H1 (cell line): ENCODE measurements around the gene TLCD2. TPM values are rescaled to one million over a fixed set of nuclear protein-coding genes. Genes with fewer than 3 reads are reported as not detected.
"Not testable (repeated sequence)": the region's sequence is repeated elsewhere in the genome, so short reads cannot be mapped to it uniquely, and the experiment has no call there.

ENCODE experiments used
- CTCF ChIA-PET: fragments of 300-600 bp; sonication (Branson Sonifier 250); formaldehyde crosslinking; loops from one replicate; lab custom pipeline; 2021; ENCODE audit not compliant: partially characterized antibody; lab: Charles Lee
- POLR2A ChIA-PET: fragments of 300-600 bp; sonication (Branson Sonifier 250); formaldehyde crosslinking; loops from one replicate; lab custom pipeline; 2021; ENCODE audit warnings: inconsistent platforms; ENCODE audit not compliant: partially characterized antibody; lab: Charles Lee
- DNase-seq, 2 experiments: peaks; one replicate each; pipeline versions ENCODE4 v3.0.0 to v3.0.0-alpha.2; 2010 to 2022; ENCODE audit warnings: low spot score in 2 of 2, low read depth in 1 of 2, mixed read lengths in 1 of 2
- FAIRE-seq: peaks from 2 replicates; lab custom pipeline; 2011; peaks lifted over from hg19 to GRCh38; lab: Jason Lieb, UNC
- H2AFZ ChIP-seq: 2 replicates; pipeline ENCODE4 v1.8.1; 2012; ENCODE audit warnings: low read length, inconsistent platforms
- H2AK5ac ChIP-seq: 2 replicates; pipeline ENCODE4 v1.6.1; 2013; ENCODE audit warnings: low read depth, low read length
- H2BK120ac ChIP-seq: replicated peaks from 2 replicates; pipeline ENCODE3; 2013; ENCODE audit warnings: low read depth, low read length, inconsistent platforms
- H2BK12ac ChIP-seq: 2 replicates; pipeline ENCODE4 v1.6.1; 2013; ENCODE audit warnings: low read depth, low read length
- H2BK15ac ChIP-seq: 2 replicates; pipeline ENCODE4 v1.6.1; 2013; ENCODE audit warnings: low read length
- H2BK20ac ChIP-seq: 2 replicates; pipeline ENCODE4 v1.6.1; 2013; ENCODE audit warnings: low read length
- H2BK5ac ChIP-seq: 2 replicates; pipeline ENCODE4 v1.6.1; 2013; ENCODE audit warnings: low read depth, low read length
- H3K14ac ChIP-seq: 2 replicates; pipeline ENCODE4 v1.6.1; 2013; ENCODE audit warnings: inconsistent platforms; ENCODE audit not compliant: insufficient read length
- H3K18ac ChIP-seq: 2 replicates; pipeline ENCODE4 v1.6.1; 2013; ENCODE audit warnings: low read length; ENCODE audit errors: extremely low read depth
- H3K23ac ChIP-seq: 2 replicates; pipeline ENCODE4 v1.6.1; 2013; ENCODE audit warnings: inconsistent platforms; ENCODE audit not compliant: insufficient read length
- H3K23me2 ChIP-seq: 2 replicates; pipeline ENCODE4 v1.6.1; 2013; ENCODE audit warnings: low read depth, low read length
- H3K27ac ChIP-seq: 2 replicates; pipeline ENCODE4 v1.6.1; 2011; ENCODE audit warnings: low read depth, low read length, inconsistent platforms
- H3K27me3 ChIP-seq, 4 experiments: replicated peaks in 1 of 4; 1 replicate in 1 of 4; 2 replicates in 3 of 4; pipeline versions ENCODE4 v1.6.1 to v1.8.1; 2011 to 2013; ENCODE audit warnings: low read length in 3 of 4, mild to moderate bottlenecking in 3 of 4, inconsistent platforms in 2 of 4, mixed read lengths in 2 of 4, moderate library complexity in 1 of 4; ENCODE audit not compliant: control insufficient read depth in 3 of 4, insufficient read depth in 3 of 4; ENCODE audit errors: extremely low read depth in 1 of 4
- H3K36me3 ChIP-seq, 4 experiments: 2 replicates each; pipeline versions ENCODE4 v1.6.1 to v1.8.1; 2011 to 2013; ENCODE audit warnings: mild to moderate bottlenecking in 4 of 4, low read length in 3 of 4, moderate library complexity in 2 of 4, control low read depth in 1 of 4, inconsistent platforms in 1 of 4; ENCODE audit not compliant: insufficient read depth in 4 of 4, control insufficient read depth in 2 of 4
- H3K4ac ChIP-seq: replicated peaks from 2 replicates; pipeline ENCODE3; 2013; ENCODE audit warnings: low read length, low read depth, mixed read lengths, inconsistent platforms; ENCODE audit not compliant: insufficient read length
- H3K4me1 ChIP-seq, 4 experiments: replicated peaks in 1 of 4; 1 replicate in 1 of 4; 2 replicates in 3 of 4; pipeline versions ENCODE4 v1.6.1 to v1.8.1; 2011 to 2013; ENCODE audit warnings: low read length in 3 of 4, inconsistent platforms in 2 of 4, mixed read lengths in 1 of 4; ENCODE audit not compliant: insufficient read depth in 4 of 4, control insufficient read depth in 3 of 4
- H3K4me2 ChIP-seq, 2 experiments: 2 replicates each; pipeline versions ENCODE4 v1.6.1 to v1.8.1; 2011 to 2013; ENCODE audit warnings: low read depth in 2 of 2, low read length in 2 of 2, control low read depth in 1 of 2, inconsistent platforms in 1 of 2, mild to moderate bottlenecking in 1 of 2; ENCODE audit not compliant: insufficient read depth in 1 of 2
- H3K4me3 ChIP-seq, 4 experiments: fragments of 200-600, 300-600 bp in 1 of 4; sonication (generic), shearing (Covaris generic), sonication (Bioruptor Twin) in 1 of 4; 2 replicates each; pipeline versions ENCODE4 v1.5.1 to v1.8.1; 2011 to 2016; ENCODE audit warnings: low read length in 4 of 4, low read depth in 3 of 4, control low read depth in 2 of 4, inconsistent platforms in 2 of 4, mild to moderate bottlenecking in 2 of 4, mixed read lengths in 1 of 4, moderate library complexity in 1 of 4; ENCODE audit not compliant: insufficient read depth in 2 of 4; ENCODE audit errors: extremely low read depth in 1 of 4
- H3K56ac ChIP-seq: replicated peaks from 2 replicates; pipeline ENCODE3; 2013; ENCODE audit warnings: low read depth, mild to moderate bottlenecking, mixed read lengths, low read length, inconsistent platforms; ENCODE audit not compliant: insufficient read length
- H3K79me1 ChIP-seq: 2 replicates; pipeline ENCODE4 v1.6.1; 2013; ENCODE audit warnings: low read depth, low read length, control low read depth
- H3K79me2 ChIP-seq, 2 experiments: 2 replicates each; pipeline versions ENCODE4 v1.6.1 to v1.8.1; 2012 to 2013; ENCODE audit warnings: low read length in 2 of 2, mild to moderate bottlenecking in 2 of 2, inconsistent platforms in 1 of 2; ENCODE audit not compliant: insufficient read depth in 2 of 2, control insufficient read depth in 1 of 2
- H3K9ac ChIP-seq, 4 experiments: replicated peaks in 1 of 4; 1 replicate in 1 of 4; 2 replicates in 3 of 4; pipeline versions ENCODE4 v1.6.1 to v1.8.1; 2011 to 2013; ENCODE audit warnings: low read depth in 3 of 4, low read length in 3 of 4, control low read depth in 2 of 4, mild to moderate bottlenecking in 2 of 4, moderate library complexity in 2 of 4, inconsistent platforms in 1 of 4; ENCODE audit errors: extremely low read depth in 1 of 4
- H3K9me3 ChIP-seq, 2 experiments: 2 replicates each; pipeline versions ENCODE4 v1.6.1 to v1.8.1; 2012 to 2013; ENCODE audit warnings: mild to moderate bottlenecking in 2 of 2, moderate library complexity in 2 of 2, control low read depth in 1 of 2, inconsistent platforms in 1 of 2, low read depth in 1 of 2, low read length in 1 of 2, mixed read lengths in 1 of 2; ENCODE audit not compliant: insufficient read depth in 2 of 2
- H4K20me1 ChIP-seq, 2 experiments: replicated peaks in 1 of 2; 2 replicates each; pipeline versions ENCODE3 to v1.8.1; 2011 to 2013; ENCODE audit warnings: inconsistent platforms in 2 of 2, low read length in 2 of 2, mild to moderate bottlenecking in 1 of 2; ENCODE audit not compliant: insufficient read depth in 2 of 2, control insufficient read depth in 1 of 2
- H4K5ac ChIP-seq: 2 replicates; pipeline ENCODE4 v1.6.1; 2013; ENCODE audit warnings: low read length, low read depth, mixed read lengths, inconsistent platforms; ENCODE audit not compliant: insufficient read length
- H4K8ac ChIP-seq: 2 replicates; pipeline ENCODE4 v1.8.0; 2013; ENCODE audit warnings: mild to moderate bottlenecking, moderate library complexity, low read length, inconsistent platforms; ENCODE audit not compliant: insufficient read depth; ENCODE audit errors: extremely low read depth
- H4K91ac ChIP-seq: replicated peaks from 2 replicates; pipeline ENCODE3; 2013; ENCODE audit warnings: low read length, mixed read lengths, inconsistent platforms; ENCODE audit not compliant: insufficient read length
- WGBS, 2 experiments: shearing (Covaris generic) in 1 of 2; methylation state at CpG; one replicate each; pipeline versions ENCODE4 v1.1.6 to v1.1.7; 2013 to 2015; ENCODE audit warnings: low lambda C conversion rate in 2 of 2, mixed read lengths in 2 of 2, inconsistent platforms in 1 of 2, low coverage in 1 of 2, missing lambda C conversion rate in 1 of 2; ENCODE audit not compliant: insufficient replicate concordance in 2 of 2, insufficient coverage in 1 of 2, insufficient read length in 1 of 2; ENCODE audit errors: extremely low coverage in 1 of 2, missing lambda C conversion rate in 1 of 2; 5-methylcytosine and 5-hydroxymethylcytosine counted together
- polyA plus RNA-seq, 7 experiments: library from polyadenylated mRNA; depleted of rRNA in 3 of 7; stranded (reverse) in 5 of 7; unstranded in 2 of 7; fragments of >200 nt in 5 of 7; fragments of 200-250 nt in 2 of 7; gene quantifications; 1 replicate in 5 of 7; 2 replicates in 1 of 7; 4 replicates in 1 of 7; pipeline versions ENCODE4 v1.2.1 to v1.2.3, GENCODE V29; 2011 to 2013; ENCODE audit warnings: missing spikeins in 2 of 7, mixed read lengths in 2 of 7
- total RNA-seq: library from RNA; stranded (reverse); fragmentation: NEBNext Ultra II Directional; extraction: Animal tissue kit (Norgen Biotek cat#: 25700); gene quantifications from 2 replicates; pipeline ENCODE4 v1.2.1, GENCODE V29; 2021

TLCD2 gene
- total and polyA plus RNA-seq, 2 of the 8 experiments (the other 6 are each of a cell fraction or from before 2014, with no cell fraction given): 0.47 to 1.4 TPM

GRCh38 chr17:1688405-1688804 is 21.8 kb downstream of the TLCD2 start:
- H2BK120ac ChIP-seq, H4K20me1 ChIP-seq, H3K4me1 ChIP-seq, H4K5ac ChIP-seq, H3K56ac ChIP-seq, H3K23me2 ChIP-seq, H2BK12ac ChIP-seq, H3K4me2 ChIP-seq, H3K27ac ChIP-seq, H3K79me2 ChIP-seq, H3K27me3 ChIP-seq, H3K4ac ChIP-seq, H3K4me3 ChIP-seq, H2AK5ac ChIP-seq, H3K23ac ChIP-seq, H2AFZ ChIP-seq, H4K91ac ChIP-seq, FAIRE-seq, H4K8ac ChIP-seq, H3K14ac ChIP-seq, H2BK5ac ChIP-seq, H3K9ac ChIP-seq, H2BK15ac ChIP-seq, H3K79me1 ChIP-seq, H3K18ac ChIP-seq, H2BK20ac ChIP-seq, DNase-seq, H3K36me3 ChIP-seq: not testable (repeated sequence)
- ChIA-PET POLR2A (interaction anchor here (1.3 kb wide), 1 partner anchor 20 kb away, joined by 4 read pairs; no protein-coding TSS in a partner anchor), CTCF (interaction anchor here (0.6 to 1.2 kb wide), 4 partner anchors 15 to 383 kb away, joined by 3 to 4 read pairs (median 3); no protein-coding TSS in a partner anchor)
- H3K9me3 ChIP-seq: peaks cover 0 to 12% of the 10 kb centered on the region in 2 experiments; a peak in 1 of 4 replicates
- 85% methylated on average over 6 of the region's 6 CpGs; no CpG with 5 or more reads in 1 of the 2 experiments for WGBS, 2 experiments
